Naive thymus-derived CD4-positive, alpha-beta T cell (primary cell): ENCODE results near the gene NLRP3. TPM values are rescaled to one million over a fixed set of nuclear protein-coding genes. Genes with fewer than 3 reads are reported as not detected.
A peak's percentile ranks its signal among the peaks of the same experiment; 100 is the strongest.

Experiments used
- ATAC-seq: fragments of 150-1000 bp; cut with Tn5 transposase; 2 replicates; pipeline ENCODE4 v1.10.0; 2021; ENCODE audit warnings: mild to moderate bottlenecking, moderate library complexity
- CTCF ChIA-PET: fragments of 350-600 bp; sonication (Branson Sonifier 250); formaldehyde crosslinking; loops from one replicate; lab custom pipeline; 2021; ENCODE audit warnings: antibody characterized with exemption; lab: Charles Lee
- POLR2A ChIA-PET: fragments of 350-600 bp; sonication (Branson Sonifier 250); formaldehyde crosslinking; loops from one replicate; lab custom pipeline; 2021; ENCODE audit warnings: antibody characterized with exemption, inconsistent platforms; lab: Charles Lee
- DNase-seq, 9 donors: peaks; one replicate each; pipeline versions ENCODE4 v3.0.0 to v3.0.0-alpha.2; 2020 to 2022; ENCODE audit warnings: mixed read lengths in 1 of 9
- H3K27ac ChIP-seq: one replicate; pipeline ENCODE4 v1.7.0; 2013; ENCODE audit warnings: mild to moderate bottlenecking, low read depth, low read length, moderate library complexity
- H3K27me3 ChIP-seq, 2 donors: one replicate each; pipeline ENCODE4 v1.7.0; 2013; ENCODE audit warnings: low read length in 2 of 2, mild to moderate bottlenecking in 2 of 2, moderate library complexity in 2 of 2; ENCODE audit not compliant: control insufficient read depth in 2 of 2, insufficient read depth in 2 of 2
- H3K36me3 ChIP-seq, 3 experiments: 1 replicate in 2 of 3; 2 replicates in 1 of 3; pipeline ENCODE4 v1.7.0; 2013; ENCODE audit warnings: low read length in 3 of 3, mild to moderate bottlenecking in 3 of 3, moderate library complexity in 1 of 3; ENCODE audit not compliant: insufficient read depth in 3 of 3, control insufficient read depth in 2 of 3
- H3K4me1 ChIP-seq, 2 donors: one replicate each; pipeline ENCODE4 v1.7.0; 2013; ENCODE audit warnings: low read length in 2 of 2, mild to moderate bottlenecking in 2 of 2, moderate library complexity in 1 of 2; ENCODE audit not compliant: control insufficient read depth in 2 of 2, insufficient read depth in 2 of 2
- H3K4me3 ChIP-seq: 2 replicates; pipeline ENCODE4 v1.7.0; 2013; ENCODE audit warnings: mild to moderate bottlenecking, low read length
- H3K9me3 ChIP-seq, 3 experiments: 1 replicate in 2 of 3; 2 replicates in 1 of 3; pipeline ENCODE4 v1.7.0; 2013; ENCODE audit warnings: low read length in 3 of 3; ENCODE audit not compliant: control insufficient read depth in 2 of 3
- H3K27ac Mint-ChIP-seq, 9 donors: one replicate each; pipeline ENCODE4 v1.8.0; 2020 to 2022; ENCODE audit warnings: mixed read lengths in 9 of 9, mild to moderate bottlenecking in 8 of 9, moderate library complexity in 5 of 9, inconsistent platforms in 2 of 9
- H3K27me3 Mint-ChIP-seq, 5 donors: one replicate each; pipeline ENCODE4 v1.8.0; 2021 to 2022; ENCODE audit warnings: mixed read lengths in 5 of 5, mild to moderate bottlenecking in 1 of 5
- H3K36me3 Mint-ChIP-seq, 5 donors: one replicate each; pipeline ENCODE4 v1.8.0; 2020 to 2022; ENCODE audit warnings: mixed read lengths in 5 of 5, mild to moderate bottlenecking in 3 of 5, inconsistent platforms in 1 of 5
- H3K4me1 Mint-ChIP-seq, 7 donors: one replicate each; pipeline ENCODE4 v1.8.0; 2020 to 2022; ENCODE audit warnings: mixed read lengths in 7 of 7, mild to moderate bottlenecking in 3 of 7, inconsistent platforms in 1 of 7
- H3K4me3 Mint-ChIP-seq, 10 donors: one replicate each; pipeline ENCODE4 v1.8.0; 2020 to 2022; ENCODE audit warnings: mild to moderate bottlenecking in 10 of 10, mixed read lengths in 10 of 10, moderate library complexity in 6 of 10, inconsistent platforms in 2 of 10
- H3K9me3 Mint-ChIP-seq, 11 donors: one replicate each; pipeline ENCODE4 v1.8.0; 2020 to 2022; ENCODE audit warnings: mixed read lengths in 11 of 11, mild to moderate bottlenecking in 4 of 11, inconsistent platforms in 1 of 11, moderate library complexity in 1 of 11
- intact Hi-C, 2 donors: fragments of 100-400 bp; cut with micrococcal nuclease; formaldehyde crosslinking; loops; one replicate each; pipeline ENCODE4 v1.15.1; 2023
- polyA plus RNA-seq, 2 donors: library from polyadenylated mRNA; unstranded; fragments of 300-500 nt; fragmentation: Illumina TruSeq; gene quantifications; one replicate each; pipeline ENCODE4 v1.2.3, GENCODE V29; 2021
- total RNA-seq, 6 experiments: library from RNA in 5 of 6; stranded (reverse) in 5 of 6; gene quantifications; 1 replicate in 5 of 6; 2 replicates in 1 of 6; pipeline ENCODE4 v1.2.3 and lab custom pipeline; 2021 to 2026

NLRP3 gene
- total and polyA plus RNA-seq, 7 experiments from 2014 or later: 0.70 to 90.6 (median 4.6) TPM

DNA sequence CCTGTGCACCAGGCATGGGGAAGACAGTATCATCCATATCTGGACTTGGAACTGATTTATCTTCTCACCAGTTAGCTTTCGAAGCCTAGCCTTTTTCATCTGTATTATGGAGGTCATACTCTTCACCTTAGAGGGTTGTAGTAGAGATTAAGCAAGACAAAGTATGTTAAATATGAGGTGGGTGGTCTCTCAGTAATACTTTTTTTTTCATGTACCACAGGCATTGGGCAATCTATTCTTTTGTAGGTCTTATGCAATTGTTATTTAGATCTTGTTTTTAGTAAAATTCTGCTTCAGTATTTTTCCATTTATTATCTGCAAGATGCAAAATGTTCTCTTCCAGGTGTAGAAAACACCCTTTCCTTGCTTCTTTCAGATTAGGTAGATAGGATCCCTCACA lies 77.1 kb downstream of the NLRP3 start:
- CTCF ChIA-PET: interaction anchor here (0.6 kb wide), 1 partner anchor 103 kb away, joined by 3 read pairs; no protein-coding TSS in a partner anchor
- peaks cover 0 to 3% (median 0%) of the 10 kb centered on the region in 11 donors for H3K9me3 Mint-ChIP-seq

DNA sequence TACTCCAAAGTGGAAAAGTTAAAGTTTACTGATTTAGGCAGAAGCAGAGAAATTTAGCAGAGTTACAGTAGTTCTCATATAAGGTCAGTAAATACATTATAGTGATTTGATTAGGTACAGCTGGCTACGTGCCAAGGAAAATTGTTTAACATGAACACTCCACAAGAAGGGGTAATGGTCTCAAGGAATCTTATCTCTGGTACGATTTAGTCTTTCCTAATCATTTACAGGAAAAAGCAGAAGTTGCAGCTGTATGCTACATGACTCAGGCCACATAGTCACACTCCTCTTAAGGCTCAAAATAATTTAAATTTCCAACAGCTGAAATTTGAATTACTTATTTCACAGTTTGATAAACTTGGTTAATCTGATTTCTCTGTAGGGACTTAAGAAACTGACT lies 78.8 kb downstream of the NLRP3 start:
- ChIA-PET CTCF (interaction anchor here (0.7 kb wide), 1 partner anchor 18 kb away, joined by 3 read pairs; no protein-coding TSS in a partner anchor), POLR2A (no interaction called here)
- peak; percentile 68 for ATAC-seq
- Histone ChIP-seq H3K4me1 (no peaks in the 10 kb centered on the region), H3K36me3 (no peaks in the 10 kb centered on the region), H3K27me3 (no peaks in the 10 kb centered on the region), H3K9me3 (no peaks in the 10 kb centered on the region), H3K4me3 (no peak overlapping the region), H3K27ac (no peak overlapping the region)
- no peak overlapping the region for H3K27ac Mint-ChIP-seq
- H3K4me3 Mint-ChIP-seq: no peak overlapping the region
- H3K36me3 Mint-ChIP-seq: no peaks in the 10 kb centered on the region
- no peak for DNase-seq
- peaks cover 0 to 3% (median 0%) of the 10 kb centered on the region in 7 donors for H3K4me1 Mint-ChIP-seq
- intact Hi-C loops: no loop called here
- peaks cover 0 to 3% (median 0%) of the 10 kb centered on the region in 11 donors for H3K9me3 Mint-ChIP-seq
- peaks cover 13 to 42% (median 28%) of the 10 kb centered on the region in 5 donors for H3K27me3 Mint-ChIP-seq

More for the DNA sequence above, 77.1 kb downstream of the NLRP3 start:
- H3K4me3 Mint-ChIP-seq: no peak overlapping the region
- H3K36me3 Mint-ChIP-seq: no peaks in the 10 kb centered on the region
- peaks cover 15 to 38% (median 28%) of the 10 kb centered on the region in 5 donors for H3K27me3 Mint-ChIP-seq
- H3K36me3 ChIP-seq: no peaks in the 10 kb centered on the region
- H3K4me1 Mint-ChIP-seq: peaks cover 0 to 3% (median 0%) of the 10 kb centered on the region in 7 donors
- H3K27ac ChIP-seq: no peak overlapping the region
- DNase-seq (no peak), ATAC-seq (no peak)
- peak overlapping the region in 1 of 9 donors; percentile 37 for H3K27ac Mint-ChIP-seq
- H3K27me3 ChIP-seq: no peaks in the 10 kb centered on the region
- H3K4me3 ChIP-seq: no peak overlapping the region
- no peaks in the 10 kb centered on the region for H3K9me3 ChIP-seq
- H3K4me1 ChIP-seq: no peaks in the 10 kb centered on the region
- intact Hi-C loops: no loop called here
- POLR2A ChIA-PET: no interaction called here

DNA sequence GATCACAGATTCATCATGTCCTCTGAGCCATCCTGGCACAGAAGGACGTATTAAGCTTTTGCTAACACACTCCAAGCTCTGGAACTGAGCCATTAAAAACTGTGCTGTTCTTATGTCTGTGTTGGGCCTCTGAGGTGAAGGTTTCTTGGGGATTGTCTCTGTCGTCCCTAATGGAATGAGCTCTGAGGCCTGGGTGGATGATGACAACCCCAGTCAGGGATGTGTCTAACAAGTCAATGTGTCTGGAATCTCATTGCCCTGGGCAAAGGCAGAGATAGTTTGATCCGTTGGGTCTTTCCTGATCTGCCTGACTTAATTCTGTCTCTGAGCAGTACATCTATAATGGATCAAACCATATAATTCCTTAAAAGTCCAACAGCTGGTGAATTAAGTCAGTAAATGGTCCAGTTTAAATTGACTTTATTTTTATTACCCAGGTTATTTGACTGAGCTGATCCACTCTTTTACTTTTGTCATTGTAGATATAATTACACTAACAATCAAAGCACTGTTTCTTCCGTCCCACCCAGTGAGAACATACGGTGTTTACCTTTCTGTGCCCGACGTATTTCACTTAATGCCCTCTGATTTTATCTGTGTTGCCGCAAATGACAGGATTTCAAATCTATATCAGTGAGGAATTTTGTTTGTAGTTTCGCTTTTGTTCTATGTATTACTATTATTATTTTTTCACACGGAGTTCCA lies 80.8 kb downstream of the NLRP3 start:
- ATAC-seq (no peak), DNase-seq (no peak)
- Histone ChIP-seq H3K27ac (no peak overlapping the region), H3K4me3 (no peak overlapping the region), H3K4me1 (no peaks in the 10 kb centered on the region), H3K27me3 (no peaks in the 10 kb centered on the region), H3K36me3 (no peaks in the 10 kb centered on the region), H3K9me3 (no peaks in the 10 kb centered on the region)
- CTCF ChIA-PET: interaction anchor here (1.3 kb wide), 1 partner anchor 9 kb away, joined by 4 read pairs; no protein-coding TSS in a partner anchor
- peaks cover 0 to 3% (median 0%) of the 10 kb centered on the region in 11 donors for H3K9me3 Mint-ChIP-seq
- H3K36me3 Mint-ChIP-seq: no peaks in the 10 kb centered on the region
- no peak overlapping the region for H3K4me3 Mint-ChIP-seq
- peaks cover 7 to 35% (median 21%) of the 10 kb centered on the region in 5 donors for H3K27me3 Mint-ChIP-seq
- intact Hi-C loops: no loop called here
- H3K27ac Mint-ChIP-seq: no peak overlapping the region
- peaks cover 0 to 3% (median 0%) of the 10 kb centered on the region in 7 donors for H3K4me1 Mint-ChIP-seq
- POLR2A ChIA-PET: no interaction called here

Other genes with a start within 250 kb of the NLRP3 start
- 10 to 100 TPM; 17.1 to 26.7 (median 23.3) TPM for gene ZNF124, start 244.2 kb upstream of the NLRP3 start, total RNA-seq
- gene ZNF124, start 244.2 kb upstream of the NLRP3 start, polyA plus RNA-seq: 10 to 100 TPM in 1 of 2 donors, 1 to 10 TPM in 1; 8.3 to 10.5 TPM
- gene VN1R5, start 160.1 kb upstream of the NLRP3 start, total RNA-seq: not detected
- not detected for gene VN1R5, start 160.1 kb upstream of the NLRP3 start, polyA plus RNA-seq
- 10 to 100 TPM in 3 of 5 experiments, 1 to 10 TPM in 2; 9.5 to 25.1 (median 17.3) TPM for gene ZNF496, start 84.3 kb upstream of the NLRP3 start, total RNA-seq
- gene ZNF496, start 84.3 kb upstream of the NLRP3 start, polyA plus RNA-seq: 10 to 100 TPM in 1 of 2 donors, 1 to 10 TPM in 1; 9.2 to 10.5 TPM
- gene OR2B11, start 41.9 kb downstream of the NLRP3 start, total RNA-seq: not detected
- gene OR2B11, start 41.9 kb downstream of the NLRP3 start, polyA plus RNA-seq: under 1 TPM in 1 of 2 donors, not detected in 1; 0.12 TPM
- under 1 TPM in 1 of 5 experiments, not detected in 4; 0.05 TPM for gene OR2C3, start 120.3 kb downstream of the NLRP3 start, total RNA-seq
- gene OR2C3, start 120.3 kb downstream of the NLRP3 start, polyA plus RNA-seq: not detected
- gene GCSAML, start 133.0 kb downstream of the NLRP3 start, total RNA-seq: 1 to 10 TPM in 2 of 5 experiments, under 1 TPM in 3; 0.08 to 9.5 (median 0.49) TPM
- gene GCSAML, start 133.0 kb downstream of the NLRP3 start, polyA plus RNA-seq: under 1 TPM in 1 of 2 donors, not detected in 1; 0.14 TPM
- gene OR2G2, start 172.2 kb downstream of the NLRP3 start, total RNA-seq: not detected
- not detected for gene OR2G2, start 172.2 kb downstream of the NLRP3 start, polyA plus RNA-seq
- gene OR2G3, start 189.4 kb downstream of the NLRP3 start, total RNA-seq: not detected
- gene OR2G3, start 189.4 kb downstream of the NLRP3 start, polyA plus RNA-seq: not detected